ENCODE data around the gene NKX1-1. TPM values are rescaled to one million over a fixed set of nuclear protein-coding genes. Genes with fewer than 3 reads are reported as not detected.

The NKX1-1 gene
- total RNA-seq, 4 donors from 2014 or later, result not detected

DNA sequence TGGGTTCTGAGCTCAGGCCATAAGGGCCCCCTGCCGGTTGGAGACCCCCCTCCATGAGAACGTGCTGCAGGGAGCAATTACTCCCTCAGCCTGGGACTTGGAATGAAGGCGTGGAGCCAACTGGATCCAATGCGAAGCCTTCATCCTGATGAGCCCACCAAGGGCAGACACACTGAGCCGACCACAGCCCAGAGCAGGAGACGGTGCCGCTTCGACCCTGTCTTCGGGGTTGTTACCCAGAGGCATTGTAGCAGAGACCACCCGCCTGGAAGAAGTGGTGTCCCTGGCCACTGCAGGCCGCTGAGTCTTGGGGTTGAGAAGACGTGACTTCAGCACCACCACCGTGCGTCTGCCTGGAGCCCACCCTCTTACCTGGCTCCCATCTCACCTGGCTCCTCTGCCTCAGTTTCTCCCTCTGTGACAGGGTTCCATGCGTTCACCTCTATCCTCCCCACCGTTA lies 7.0 kb upstream of the NKX1-1 start:
- Histone ChIP-seq H3K27me3 (peaks cover 99% of the 10 kb centered on the region), H3K27ac (no peak overlapping the region), H3K4me1 (peaks cover 0 to 14% (median 0%) of the 10 kb centered on the region in 3 donors), H3K36me3 (no peaks in the 10 kb centered on the region), H3K9me3 (no peaks in the 10 kb centered on the region), H3K4me3 (no peak overlapping the region)
- 67% methylated on average over 3 of the region's 16 CpGs; no CpG with 5 or more reads in 1 of the 2 donors for WGBS, 2 donors (ENCODE audit: low coverage in 1 of 2)
- no peak for TF ChIP-seq POLR2A (IDR thresholded peaks at IDR 0.05)
- TF ChIP-seq, protein P1, sequence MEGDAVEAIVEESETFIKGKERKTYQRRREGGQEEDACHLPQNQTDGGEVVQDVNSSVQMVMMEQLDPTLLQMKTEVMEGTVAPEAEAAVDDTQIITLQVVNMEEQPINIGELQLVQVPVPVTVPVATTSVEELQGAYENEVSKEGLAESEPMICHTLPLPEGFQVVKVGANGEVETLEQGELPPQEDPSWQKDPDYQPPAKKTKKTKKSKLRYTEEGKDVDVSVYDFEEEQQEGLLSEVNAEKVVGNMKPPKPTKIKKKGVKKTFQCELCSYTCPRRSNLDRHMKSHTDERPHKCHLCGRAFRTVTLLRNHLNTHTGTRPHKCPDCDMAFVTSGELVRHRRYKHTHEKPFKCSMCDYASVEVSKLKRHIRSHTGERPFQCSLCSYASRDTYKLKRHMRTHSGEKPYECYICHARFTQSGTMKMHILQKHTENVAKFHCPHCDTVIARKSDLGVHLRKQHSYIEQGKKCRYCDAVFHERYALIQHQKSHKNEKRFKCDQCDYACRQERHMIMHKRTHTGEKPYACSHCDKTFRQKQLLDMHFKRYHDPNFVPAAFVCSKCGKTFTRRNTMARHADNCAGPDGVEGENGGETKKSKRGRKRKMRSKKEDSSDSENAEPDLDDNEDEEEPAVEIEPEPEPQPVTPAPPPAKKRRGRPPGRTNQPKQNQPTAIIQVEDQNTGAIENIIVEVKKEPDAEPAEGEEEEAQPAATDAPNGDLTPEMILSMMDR (IDR thresholded peaks at IDR 0.05), result no peak
- no peak for TF ChIP-seq EP300 (IDR thresholded peaks at IDR 0.05)
- TF ChIP-seq POLR2AphosphoS5 (IDR thresholded peaks at IDR 0.05), result no peak
- no peak for ATAC-seq

DNA sequence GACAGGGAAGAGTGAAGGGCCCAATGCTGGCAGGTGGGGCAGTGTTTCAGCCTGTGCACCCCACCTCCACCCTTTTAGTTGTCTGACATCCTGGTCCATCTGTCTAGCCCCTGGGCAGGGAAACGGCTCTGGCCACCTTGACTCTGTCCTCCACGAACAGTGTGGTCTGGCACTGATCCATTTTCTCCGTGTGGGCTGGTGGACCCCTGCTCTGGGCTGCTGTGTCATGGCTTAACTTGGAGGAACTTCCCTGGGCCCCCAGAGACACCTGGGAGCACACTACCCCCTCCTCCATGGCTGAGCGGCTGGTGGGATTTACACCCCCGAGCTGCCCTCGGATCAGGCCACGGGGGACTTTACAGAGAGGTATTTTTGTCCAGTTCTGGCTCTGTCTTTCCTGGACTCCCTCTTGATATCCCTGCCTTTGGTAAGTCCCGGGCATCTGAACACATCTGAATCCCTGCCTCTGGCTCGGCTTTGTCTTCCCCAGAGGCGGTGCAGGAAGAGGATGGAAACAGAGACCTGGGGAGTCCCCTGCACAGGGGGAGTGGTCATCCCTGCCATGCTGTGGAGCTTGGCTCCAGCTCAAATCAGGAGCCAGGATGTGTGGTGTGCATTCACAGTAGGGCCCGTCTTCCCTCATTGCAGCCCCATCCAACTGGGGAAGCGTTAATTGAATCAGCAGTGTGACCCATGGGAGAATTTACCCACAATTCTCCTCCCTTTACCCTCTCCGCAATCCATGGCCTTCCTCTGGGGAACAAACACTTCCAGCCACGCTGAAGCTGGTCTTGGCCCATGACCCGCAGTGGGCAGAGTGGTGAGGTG lies 6.3 kb upstream of the NKX1-1 start:
- H3K9me3 ChIP-seq, result no peaks in the 10 kb centered on the region
- H3K4me3 ChIP-seq, result no peak overlapping the region
- WGBS, 2 donors (ENCODE audit: low coverage in 1 of 2), result 53% methylated on average over 5 of the region's 15 CpGs; no CpG with 5 or more reads in 1 of the 2 donors
- H3K36me3 ChIP-seq, result no peaks in the 10 kb centered on the region
- ATAC-seq, result no peak
- TF ChIP-seq, protein P1 (IDR thresholded peaks at IDR 0.05), result no peak
- TF ChIP-seq POLR2AphosphoS5 (IDR thresholded peaks at IDR 0.05), result no peak
- no peak for TF ChIP-seq POLR2A (IDR thresholded peaks at IDR 0.05)
- TF ChIP-seq EP300 (IDR thresholded peaks at IDR 0.05), result no peak
- peaks cover 0 to 21% (median 0%) of the 10 kb centered on the region in 3 donors for H3K4me1 ChIP-seq
- no peak overlapping the region for H3K27ac ChIP-seq
- peaks cover 99% of the 10 kb centered on the region for H3K27me3 ChIP-seq

DNA sequence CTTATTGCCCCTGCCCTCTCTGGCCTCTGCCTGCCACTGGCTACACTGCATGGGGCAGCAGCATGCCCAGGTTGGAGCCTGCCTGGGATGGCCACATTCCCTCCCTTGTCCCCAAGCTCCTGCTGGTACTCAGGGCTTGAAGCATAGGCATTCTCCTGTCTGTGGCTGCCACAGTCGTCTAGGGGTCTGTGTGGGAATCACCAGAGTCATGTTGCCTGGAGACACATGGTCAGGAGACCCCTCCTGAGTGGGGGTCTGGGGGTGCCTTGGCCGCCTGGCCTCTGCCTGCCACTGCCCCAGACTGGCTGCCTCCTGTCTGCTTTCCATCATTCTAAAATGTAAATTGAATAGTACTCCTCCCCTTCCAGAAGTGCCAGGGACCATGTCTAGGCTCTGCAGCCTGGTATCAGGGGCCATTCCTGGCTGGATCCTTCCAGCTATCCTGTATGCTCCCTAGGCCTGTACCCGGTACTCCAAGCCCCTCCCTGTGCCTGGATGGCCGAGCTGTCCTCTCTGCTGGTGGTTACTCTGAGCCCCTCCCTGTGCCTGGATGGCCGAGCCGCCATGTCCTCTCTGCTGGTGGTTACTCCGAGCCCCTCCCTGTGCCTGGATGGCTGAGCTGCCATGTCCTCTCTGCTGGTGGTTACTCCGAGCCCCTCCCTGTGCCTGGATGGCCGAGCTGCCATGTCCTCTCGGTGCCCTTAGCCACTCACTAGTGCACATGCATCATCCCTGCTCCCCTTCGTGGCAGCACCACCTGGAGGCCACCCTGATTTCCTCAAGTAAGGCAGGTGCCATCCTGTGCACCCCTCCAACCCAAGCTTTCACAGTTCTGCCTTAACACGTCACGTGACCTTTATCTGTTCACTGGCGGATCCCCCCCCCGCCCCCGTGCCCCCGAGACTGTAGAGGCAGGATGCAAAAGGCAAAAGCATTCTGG lies 5.5 kb upstream of the NKX1-1 start:
- TF ChIP-seq, protein P1 (IDR thresholded peaks at IDR 0.05), result no peak
- no peak for TF ChIP-seq EP300 (IDR thresholded peaks at IDR 0.05)
- no peak for TF ChIP-seq POLR2A (IDR thresholded peaks at IDR 0.05)
- TF ChIP-seq POLR2AphosphoS5 (IDR thresholded peaks at IDR 0.05), result no peak
- H3K4me3 ChIP-seq, result no peak overlapping the region
- H3K27me3 ChIP-seq, result peaks cover 99% of the 10 kb centered on the region
- no peak overlapping the region for H3K27ac ChIP-seq
- H3K9me3 ChIP-seq, result no peaks in the 10 kb centered on the region
- peaks cover 0 to 30% (median 0%) of the 10 kb centered on the region in 3 donors for H3K4me1 ChIP-seq
- ATAC-seq, result no peak
- 29 to 32% methylated on average over 5 to 6 of the region's 17 CpGs for WGBS, 2 donors (ENCODE audit: low coverage in 1 of 2)
- H3K36me3 ChIP-seq, result no peaks in the 10 kb centered on the region

DNA sequence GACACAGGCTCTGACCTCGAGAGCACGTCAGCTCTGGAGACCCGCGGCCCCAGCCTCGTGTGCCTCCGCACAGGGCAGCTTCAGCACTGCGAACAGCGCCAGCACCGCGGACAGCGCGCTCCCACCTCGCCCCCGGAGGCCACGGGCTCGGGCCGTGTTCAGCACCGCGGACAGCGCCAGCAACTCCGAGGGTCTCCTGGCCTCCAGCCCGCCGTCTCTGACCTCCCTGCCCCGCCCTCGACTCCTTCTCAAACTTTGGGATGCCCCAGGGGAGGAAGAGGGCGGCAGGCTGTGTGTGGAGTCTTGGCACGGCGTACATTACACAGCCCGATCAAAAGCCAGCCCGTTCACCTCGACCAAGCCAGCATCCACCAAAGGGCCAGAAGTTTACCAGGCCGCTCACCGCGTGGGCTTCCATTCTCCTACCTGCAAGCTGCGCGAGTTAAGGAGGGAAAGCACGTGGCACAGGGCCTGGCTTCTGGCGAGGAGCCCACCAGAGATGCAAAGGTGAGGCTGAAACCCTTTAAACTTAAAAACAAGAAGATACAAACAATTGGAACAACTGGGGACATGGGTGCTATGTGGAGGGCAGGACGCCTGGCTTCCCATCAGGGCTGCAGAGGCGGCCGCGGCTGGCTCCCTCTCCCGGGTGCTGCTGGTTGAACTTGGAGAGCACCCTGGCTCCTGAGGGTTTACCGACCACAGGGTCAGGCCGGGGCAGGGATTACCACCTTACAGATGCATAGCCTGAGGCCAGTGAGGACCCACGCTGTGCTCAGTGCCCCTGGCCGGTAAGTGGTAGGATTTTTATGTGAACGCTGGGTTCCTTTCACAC lies 4.5 kb upstream of the NKX1-1 start:
- Histone ChIP-seq H3K9me3 (no peaks in the 10 kb centered on the region), H3K27me3 (peaks cover 99% of the 10 kb centered on the region), H3K4me3 (no peak overlapping the region), H3K27ac (no peak overlapping the region), H3K4me1 (peaks cover 0 to 40% (median 0%) of the 10 kb centered on the region in 3 donors), H3K36me3 (no peaks in the 10 kb centered on the region)
- no peak for TF ChIP-seq POLR2AphosphoS5 (IDR thresholded peaks at IDR 0.05)
- TF ChIP-seq POLR2A (IDR thresholded peaks at IDR 0.05), result no peak
- TF ChIP-seq EP300 (IDR thresholded peaks at IDR 0.05), result no peak
- TF ChIP-seq, protein P1 (IDR thresholded peaks at IDR 0.05), result no peak
- no peak for ATAC-seq
- 12 to 36% methylated on average over 6 to 13 of the region's 48 CpGs for WGBS, 2 donors (ENCODE audit: low coverage in 1 of 2)

Data from gastroesophageal sphincter (tissue), 4 donors.